Stimulated activated CD4-positive, alpha-beta T cell treated with anti-CD3 and anti-CD28 coated beads, Interleukin-4, amount 100 ng/mL, for 48 hours (primary cell): ENCODE results near the gene NODAL.

ENCODE experiments used
- DNase-seq, 2 donors: peaks; one replicate each; pipeline ENCODE4 v3.0.0-alpha.2; 2020; ENCODE audit warnings: low read depth in 2 of 2

NODAL gene

GRCh38 chr10:70462349-70462984 lies 21.0 kb upstream of the NODAL start:
- DNase-seq: no peak

GRCh38 chr10:70461397-70462348 lies 20.2 kb upstream of the NODAL start:
- DNase-seq: peak in 1 of 2 donors; percentile 31

GRCh38 chr10:70459774-70460490 lies 18.5 kb upstream of the NODAL start:
- DNase-seq: no peak

- no peak for DNase-seq
These were observed 17.7 kb upstream of the NODAL start for GRCh38 chr10:70459061-70459773.

GRCh38 chr10:70458329-70459060 lies 17.0 kb upstream of the NODAL start:
- DNase-seq: peak; percentile 50 to 55

- no peak for DNase-seq
These were observed 16.4 kb upstream of the NODAL start for GRCh38 chr10:70457759-70458305.

GRCh38 chr10:70456164-70456563 lies 14.7 kb upstream of the NODAL start:
- no peak for DNase-seq

GRCh38 chr10:70455213-70455630 lies 13.7 kb upstream of the NODAL start:
- no peak for DNase-seq

GRCh38 chr10:70448236-70448635 lies 6.8 kb upstream of the NODAL start:
- no peak for DNase-seq

- DNase-seq: no peak
These were observed 4.5 kb upstream of the NODAL start for GRCh38 chr10:70445718-70446657.

- no peak for DNase-seq
These were observed 3.3 kb upstream of the NODAL start for GRCh38 chr10:70444744-70445143.

- no peak for DNase-seq
These were observed 979 bp upstream of the NODAL start for GRCh38 chr10:70442332-70442988.

GRCh38 chr10:70441895-70442309 lies 421 bp upstream of the NODAL start:
- no peak for DNase-seq

- DNase-seq: no peak
These were observed 953 bp downstream of the NODAL start for GRCh38 chr10:70440296-70441160.

- no peak for DNase-seq
These were observed 3.8 kb downstream of the NODAL start for GRCh38 chr10:70437721-70438120.

GRCh38 chr10:70435241-70436085 lies 6.0 kb downstream of the NODAL start:
- no peak for DNase-seq
